GM23338 (cell line): ENCODE data around the gene SRPX2. TPM values are rescaled to one million over a fixed set of nuclear protein-coding genes. Genes with fewer than 3 reads are reported as not detected.

Experiments used
- ATAC-seq: fragments of 200-7000 bp; cut with Tn5 transposase; 3 replicates; pipeline ENCODE4 v1.9.1; 2020
- DNase-seq: peaks from one replicate; pipeline ENCODE4 v3.0.0-alpha.2; 2015; ENCODE audit warnings: low spot score
- H2AFZ ChIP-seq: fragments of 200-600 bp; sonication (generic); 2 replicates; pipeline ENCODE4 v1.8.0; 2016; ENCODE audit warnings: antibody characterized with exemption, mild to moderate bottlenecking, moderate library complexity
- H3F3A ChIP-seq: fragments of 200-600 bp; sonication (generic); replicated peaks from 2 replicates; pipeline ENCODE4 v1.8.0; 2017; ENCODE audit warnings: antibody characterized with exemption, mixed run types, low read depth
- H3K27ac ChIP-seq: fragments of 200-600 bp; sonication (generic); 2 replicates; pipeline ENCODE4 v1.6.1; 2016; ENCODE audit warnings: low read depth
- H3K27me3 ChIP-seq: fragments of 200-600 bp; sonication (generic); 2 replicates; pipeline ENCODE4 v1.8.0; 2016; ENCODE audit warnings: mild to moderate bottlenecking, mixed run types, moderate library complexity; ENCODE audit not compliant: insufficient read depth
- H3K36me3 ChIP-seq: fragments of 200-600 bp; sonication (generic); 2 replicates; pipeline ENCODE4 v1.8.0; 2016; ENCODE audit warnings: mild to moderate bottlenecking; ENCODE audit not compliant: insufficient read depth
- H3K4me1 ChIP-seq: fragments of 200-600 bp; sonication (generic); 2 replicates; pipeline ENCODE4 v1.8.0; 2016; ENCODE audit warnings: mild to moderate bottlenecking, moderate library complexity; ENCODE audit not compliant: insufficient read depth
- H3K4me2 ChIP-seq: fragments of 200-600 bp; sonication (generic); 2 replicates; pipeline ENCODE4 v1.7.1; 2017; ENCODE audit warnings: mixed run types
- H3K4me3 ChIP-seq: fragments of 200-600 bp; sonication (generic); 2 replicates; pipeline ENCODE4 v1.6.1; 2016; ENCODE audit warnings: mixed run types
- H3K79me2 ChIP-seq: fragments of 200-600 bp; sonication (generic); replicated peaks from 2 replicates; pipeline ENCODE4 v1.8.0; 2017; ENCODE audit warnings: mild to moderate bottlenecking; ENCODE audit not compliant: insufficient read depth
- H3K9me2 ChIP-seq: fragments of 200-600 bp; sonication (generic); 2 replicates; pipeline ENCODE4 v1.8.0; 2017; ENCODE audit not compliant: insufficient read depth
- H4K20me1 ChIP-seq: fragments of 200-600 bp; sonication (generic); replicated peaks from 2 replicates; pipeline ENCODE4 v1.8.0; 2017; ENCODE audit warnings: mild to moderate bottlenecking; ENCODE audit not compliant: insufficient read depth
- H3K27ac Mint-ChIP-seq: 2 replicates; pipeline ENCODE4 v1.8.0; 2020; ENCODE audit warnings: inconsistent platforms, mild to moderate bottlenecking, moderate library complexity, mixed read lengths
- H3K27me3 Mint-ChIP-seq: 3 replicates; pipeline ENCODE4 v1.8.0; 2022; ENCODE audit warnings: low read depth, mild to moderate bottlenecking, moderate library complexity, mixed read lengths, inconsistent platforms; ENCODE audit not compliant: insufficient read depth, poor library complexity
- H3K36me3 Mint-ChIP-seq: 3 replicates; pipeline ENCODE4 v1.8.0; 2021; ENCODE audit warnings: low read depth, mild to moderate bottlenecking, inconsistent platforms, moderate library complexity, mixed read lengths
- H3K4me1 Mint-ChIP-seq: 3 replicates; pipeline ENCODE4 v1.8.0; 2020; ENCODE audit warnings: mild to moderate bottlenecking, inconsistent platforms, mixed read lengths
- H3K4me3 Mint-ChIP-seq: 3 replicates; pipeline ENCODE4 v1.8.0; 2021; ENCODE audit warnings: moderate library complexity, mild to moderate bottlenecking, inconsistent platforms, mixed read lengths
- H3K9me3 Mint-ChIP-seq: 3 replicates; pipeline ENCODE4 v1.8.0; 2020; ENCODE audit warnings: moderate library complexity, mild to moderate bottlenecking, inconsistent platforms, mixed read lengths
- CREB1 ChIP-seq: fragments of 250-450 bp; sonication (Bioruptor Pico); IDR thresholded peaks from 2 replicates; pipeline ENCODE4 v1.5.0; 2020; ENCODE audit warnings: low read depth, mild to moderate bottlenecking, moderate library complexity
- CTCF ChIP-seq, 2 experiments: fragments of 200-600 bp in 1 of 2; sonication (generic) in 1 of 2; conservative IDR thresholded peaks; 2 replicates each; pipeline versions ENCODE4 v1.5.1 to v1.6.1; 2016 to 2017; ENCODE audit warnings: antibody characterized with exemption in 2 of 2, low read depth in 2 of 2, mild to moderate bottlenecking in 2 of 2, moderate library complexity in 1 of 2
- EZH2 ChIP-seq: fragments of 200-600 bp; sonication (generic); IDR thresholded peaks from one replicate; pipeline ENCODE4 v1.8.0; 2017; ENCODE audit warnings: antibody characterized with exemption, mild to moderate bottlenecking, low read depth; ENCODE audit not compliant: unreplicated experiment
- EZH2phosphoT487 ChIP-seq: fragments of 200-600 bp; sonication (generic); IDR thresholded peaks from one replicate; pipeline ENCODE4 v1.8.1; 2018; ENCODE audit warnings: antibody characterized with exemption; ENCODE audit not compliant: unreplicated experiment
- POLR2AphosphoS5 ChIP-seq: IDR thresholded peaks from 2 replicates; pipeline ENCODE4 v1.6.1; 2016; ENCODE audit warnings: antibody characterized with exemption, low read depth
- REST ChIP-seq: IDR thresholded peaks from one replicate; pipeline ENCODE4 v1.6.1; 2018; ENCODE audit warnings: antibody characterized with exemption; ENCODE audit not compliant: unreplicated experiment
- STAT1 ChIP-seq: IDR thresholded peaks from one replicate; pipeline ENCODE4 v1.6.1; 2016; ENCODE audit warnings: antibody characterized with exemption; ENCODE audit not compliant: unreplicated experiment
- ZNF114 ChIP-seq: fragments of 250-450 bp; sonication (Bioruptor Pico); IDR thresholded peaks from 2 replicates; pipeline ENCODE4 v1.5.0; 2020; ENCODE audit warnings: mild to moderate bottlenecking, moderate library complexity
- polyA plus RNA-seq: library from polyadenylated mRNA; unstranded; fragments of >200 nt; fragmentation: Nextera tagmentation; extraction: Ambion mirVana; gene quantifications from 2 replicates; pipeline ENCODE4 v1.2.1, GENCODE V29; 2016
- total RNA-seq: library from RNA; depleted of rRNA; stranded (reverse); fragments of >200 nt; shearing (Covaris generic); gene quantifications from 2 replicates; pipeline ENCODE4 v1.2.3, GENCODE V29; 2014
- TF ChIP-seq, protein P1 (sequence below): fragments of 250-450 bp; sonication (Bioruptor Pico); IDR thresholded peaks from 2 replicates; pipeline ENCODE4 v1.5.0; 2020; ENCODE audit warnings: mild to moderate bottlenecking, moderate library complexity

Gene SRPX2
- total and polyA plus RNA-seq, 2 experiments from 2014 or later = not detected

DNA sequence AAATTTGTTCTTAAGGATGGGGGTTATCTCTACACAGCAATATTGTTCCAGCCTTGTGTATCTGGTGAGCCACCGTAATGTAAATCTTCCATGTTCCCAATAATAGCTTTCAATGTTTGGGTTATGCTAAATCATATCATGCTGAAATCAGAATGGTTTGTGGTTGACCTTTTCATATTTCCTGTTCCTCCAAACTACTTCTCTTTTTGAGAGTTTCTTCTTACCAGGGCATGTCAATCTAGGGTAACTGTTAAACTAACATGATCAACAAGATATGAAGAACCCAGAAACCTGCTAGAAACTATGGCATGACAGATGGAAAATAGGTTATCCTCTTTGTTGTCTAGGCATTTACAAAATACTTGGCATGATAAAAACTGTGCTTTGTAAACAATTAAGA, 37.2 kb upstream of the SRPX2 start:
- Mint-ChIP-seq H3K27ac (no peak overlapping the region), H3K36me3 (no peaks in the 10 kb centered on the region), H3K4me1 (peaks cover 29% of the 10 kb centered on the region; the same call in 2 of the 3 replicates), H3K27me3 (no peaks in the 10 kb centered on the region), H3K4me3 (no peak overlapping the region), H3K9me3 (no peaks in the 10 kb centered on the region)
- DNase-seq (no peak), ATAC-seq (no peak)
- Histone ChIP-seq H3K4me1 (peaks cover 14% of the 10 kb centered on the region), H3K4me2 (no peak overlapping the region), H3F3A (no peaks in the 10 kb centered on the region), H3K9me2 (no peaks in the 10 kb centered on the region), H4K20me1 (no peaks in the 10 kb centered on the region), H3K79me2 (no peaks in the 10 kb centered on the region), H3K27ac (no peak overlapping the region), H2AFZ (no peak overlapping the region), H3K4me3 (no peak overlapping the region), H3K27me3 (no peaks in the 10 kb centered on the region), H3K36me3 (no peaks in the 10 kb centered on the region)
- TF ChIP-seq STAT1 = no peak
- no peak for TF ChIP-seq EZH2
- TF ChIP-seq, protein P1, sequence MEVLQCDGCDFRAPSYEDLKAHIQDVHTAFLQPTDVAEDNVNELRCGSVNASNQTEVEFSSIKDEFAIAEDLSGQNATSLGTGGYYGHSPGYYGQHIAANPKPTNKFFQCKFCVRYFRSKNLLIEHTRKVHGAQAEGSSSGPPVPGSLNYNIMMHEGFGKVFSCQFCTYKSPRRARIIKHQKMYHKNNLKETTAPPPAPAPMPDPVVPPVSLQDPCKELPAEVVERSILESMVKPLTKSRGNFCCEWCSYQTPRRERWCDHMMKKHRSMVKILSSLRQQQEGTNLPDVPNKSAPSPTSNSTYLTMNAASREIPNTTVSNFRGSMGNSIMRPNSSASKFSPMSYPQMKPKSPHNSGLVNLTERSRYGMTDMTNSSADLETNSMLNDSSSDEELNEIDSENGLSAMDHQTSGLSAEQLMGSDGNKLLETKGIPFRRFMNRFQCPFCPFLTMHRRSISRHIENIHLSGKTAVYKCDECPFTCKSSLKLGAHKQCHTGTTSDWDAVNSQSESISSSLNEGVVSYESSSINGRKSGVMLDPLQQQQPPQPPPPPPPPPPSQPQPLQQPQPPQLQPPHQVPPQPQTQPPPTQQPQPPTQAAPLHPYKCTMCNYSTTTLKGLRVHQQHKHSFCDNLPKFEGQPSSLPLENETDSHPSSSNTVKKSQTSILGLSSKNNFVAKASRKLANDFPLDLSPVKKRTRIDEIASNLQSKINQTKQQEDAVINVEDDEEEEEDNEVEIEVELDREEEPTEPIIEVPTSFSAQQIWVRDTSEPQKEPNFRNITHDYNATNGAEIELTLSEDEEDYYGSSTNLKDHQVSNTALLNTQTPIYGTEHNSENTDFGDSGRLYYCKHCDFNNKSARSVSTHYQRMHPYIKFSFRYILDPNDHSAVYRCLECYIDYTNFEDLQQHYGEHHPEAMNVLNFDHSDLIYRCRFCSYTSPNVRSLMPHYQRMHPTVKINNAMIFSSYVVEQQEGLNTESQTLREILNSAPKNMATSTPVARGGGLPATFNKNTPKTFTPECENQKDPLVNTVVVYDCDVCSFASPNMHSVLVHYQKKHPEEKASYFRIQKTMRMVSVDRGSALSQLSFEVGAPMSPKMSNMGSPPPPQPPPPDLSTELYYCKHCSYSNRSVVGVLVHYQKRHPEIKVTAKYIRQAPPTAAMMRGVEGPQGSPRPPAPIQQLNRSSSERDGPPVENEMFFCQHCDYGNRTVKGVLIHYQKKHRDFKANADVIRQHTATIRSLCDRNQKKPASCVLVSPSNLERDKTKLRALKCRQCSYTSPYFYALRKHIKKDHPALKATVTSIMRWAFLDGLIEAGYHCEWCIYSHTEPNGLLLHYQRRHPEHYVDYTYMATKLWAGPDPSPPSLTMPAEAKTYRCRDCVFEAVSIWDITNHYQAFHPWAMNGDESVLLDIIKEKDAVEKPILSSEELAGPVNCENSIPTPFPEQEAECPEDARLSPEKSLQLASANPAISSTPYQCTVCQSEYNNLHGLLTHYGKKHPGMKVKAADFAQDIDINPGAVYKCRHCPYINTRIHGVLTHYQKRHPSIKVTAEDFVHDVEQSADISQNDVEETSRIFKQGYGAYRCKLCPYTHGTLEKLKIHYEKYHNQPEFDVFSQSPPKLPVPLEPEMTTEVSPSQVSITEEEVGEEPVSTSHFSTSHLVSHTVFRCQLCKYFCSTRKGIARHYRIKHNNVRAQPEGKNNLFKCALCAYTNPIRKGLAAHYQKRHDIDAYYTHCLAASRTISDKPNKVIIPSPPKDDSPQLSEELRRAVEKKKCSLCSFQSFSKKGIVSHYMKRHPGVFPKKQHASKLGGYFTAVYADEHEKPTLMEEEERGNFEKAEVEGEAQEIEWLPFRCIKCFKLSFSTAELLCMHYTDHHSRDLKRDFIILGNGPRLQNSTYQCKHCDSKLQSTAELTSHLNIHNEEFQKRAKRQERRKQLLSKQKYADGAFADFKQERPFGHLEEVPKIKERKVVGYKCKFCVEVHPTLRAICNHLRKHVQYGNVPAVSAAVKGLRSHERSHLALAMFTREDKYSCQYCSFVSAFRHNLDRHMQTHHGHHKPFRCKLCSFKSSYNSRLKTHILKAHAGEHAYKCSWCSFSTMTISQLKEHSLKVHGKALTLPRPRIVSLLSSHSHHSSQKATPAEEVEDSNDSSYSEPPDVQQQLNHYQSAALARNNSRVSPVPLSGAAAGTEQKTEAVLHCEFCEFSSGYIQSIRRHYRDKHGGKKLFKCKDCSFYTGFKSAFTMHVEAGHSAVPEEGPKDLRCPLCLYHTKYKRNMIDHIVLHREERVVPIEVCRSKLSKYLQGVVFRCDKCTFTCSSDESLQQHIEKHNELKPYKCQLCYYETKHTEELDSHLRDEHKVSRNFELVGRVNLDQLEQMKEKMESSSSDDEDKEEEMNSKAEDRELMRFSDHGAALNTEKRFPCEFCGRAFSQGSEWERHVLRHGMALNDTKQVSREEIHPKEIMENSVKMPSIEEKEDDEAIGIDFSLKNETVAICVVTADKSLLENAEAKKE = no peak
- TF ChIP-seq POLR2AphosphoS5 = no peak
- TF ChIP-seq CREB1 (CRISPR knock-in tag) = no peak
- TF ChIP-seq CTCF (conservative IDR thresholded peaks at IDR 0.05; ENCODE audit: low read depth in 2 of 2) = no peak
- TF ChIP-seq REST = no peak
- no peak for TF ChIP-seq ZNF114
- no peak for TF ChIP-seq EZH2phosphoT487
